HepG2 (cell line): ENCODE results near the gene PSORS1C1. TPM values are rescaled to one million over a fixed set of nuclear protein-coding genes. Genes with fewer than 3 reads are reported as not detected.
A peak's percentile ranks its signal among the peaks of the same experiment; 100 is the strongest.
"Not testable (repeated sequence)": the region's sequence is repeated elsewhere in the genome, so short reads cannot be mapped to it uniquely, and the experiment has no call there.

ENCODE experiments used
- ARID5B ChIP-seq: IDR thresholded peaks from 2 replicates; pipeline ENCODE4 v1.4.0; 2020; ENCODE audit warnings: mild to moderate bottlenecking, missing genetic modification reagents
- FOXJ3 ChIP-seq: sonication (generic); formaldehyde crosslinking; IDR thresholded peaks from 2 replicates; pipeline ENCODE4 v1.4.0; 2020; ENCODE audit warnings: missing genetic modification reagents, mild to moderate bottlenecking, borderline replicate concordance
- HNF4A ChIP-seq: sonication (generic); formaldehyde crosslinking; IDR thresholded peaks from 2 replicates; pipeline ENCODE4 v1.4.0; 2020; ENCODE audit warnings: missing genetic modification reagents
- KMT2A ChIP-seq: sonication (generic); formaldehyde crosslinking; IDR thresholded peaks from 2 replicates; pipeline ENCODE4 v1.4.0; 2020; ENCODE audit warnings: missing genetic modification reagents
- PHF21A ChIP-seq: sonication (generic); formaldehyde crosslinking; IDR thresholded peaks from 2 replicates; pipeline ENCODE4 v1.5.0; 2020; ENCODE audit warnings: mild to moderate bottlenecking, missing genetic modification reagents
- RARA ChIP-seq: IDR thresholded peaks from 2 replicates; pipeline ENCODE4 v1.6.1; 2016; ENCODE audit warnings: missing genetic modification reagents, missing compliant biosample characterization
- RXRB ChIP-seq: IDR thresholded peaks from 2 replicates; pipeline ENCODE4 v1.6.1; 2016; ENCODE audit warnings: borderline replicate concordance, missing genetic modification reagents, missing compliant biosample characterization
- SAP130 ChIP-seq: IDR thresholded peaks from 2 replicates; pipeline ENCODE4 v1.6.1; 2016; ENCODE audit warnings: low read depth
- SOX6 ChIP-seq, 2 experiments: fragments of 450-650 bp in 1 of 2; sonication (generic) in 1 of 2; formaldehyde crosslinking in 1 of 2; IDR thresholded peaks; 2 replicates each; pipeline versions ENCODE4 v1.4.0 to v1.6.1; 2017 to 2020; ENCODE audit warnings: antibody characterized with exemption in 1 of 2, mild to moderate bottlenecking in 1 of 2, missing genetic modification reagents in 1 of 2
- ZFX ChIP-seq: sonication (generic); formaldehyde crosslinking; IDR thresholded peaks from 2 replicates; pipeline ENCODE4 v1.4.0; 2020; ENCODE audit warnings: mild to moderate bottlenecking, low read depth, missing genetic modification reagents, moderate library complexity
- ZMYM4 ChIP-seq: sonication (generic); formaldehyde crosslinking; IDR thresholded peaks from 2 replicates; pipeline ENCODE4 v1.8.1; 2023; ENCODE audit warnings: mild to moderate bottlenecking, missing genetic modification reagents
- polyA plus RNA-seq, 8 experiments: library from polyadenylated mRNA; depleted of rRNA in 3 of 8; stranded (reverse) in 7 of 8; unstranded in 1 of 8; fragments of >200 nt; fragmentation: Illumina TruSeq in 4 of 8; extraction: Trizol in 4 of 8; gene quantifications; 2 replicates each; pipeline versions ENCODE4 v1.2.1 to v1.2.3, GENCODE V29; 2011 to 2016; ENCODE audit warnings: low read depth in 4 of 8, missing spikeins in 1 of 8, mixed read lengths in 1 of 8; ENCODE audit not compliant: insufficient read depth in 1 of 8
- total RNA-seq, 5 experiments: library from RNA; depleted of rRNA; stranded (reverse); fragments of >200 nt; fragmentation: Illumina TruSeq; extraction: Trizol; gene quantifications; 2 replicates each; pipeline ENCODE4 v1.2.3, GENCODE V29; 2016; ENCODE audit warnings: low read depth in 1 of 5
- TF ChIP-seq, protein P1 (sequence below): sonication (generic); formaldehyde crosslinking; IDR thresholded peaks from 2 replicates; pipeline ENCODE4 v1.5.0; 2020; ENCODE audit warnings: mild to moderate bottlenecking, missing genetic modification reagents
- TF ChIP-seq, protein P2 (sequence below): sonication (generic); formaldehyde crosslinking; IDR thresholded peaks from 2 replicates; pipeline ENCODE4 v1.4.0; 2020; ENCODE audit warnings: missing genetic modification reagents
- TF ChIP-seq, protein P3 (sequence below), 2 experiments: sonication (generic) in 1 of 2; formaldehyde crosslinking in 1 of 2; IDR thresholded peaks; 2 replicates each; pipeline versions ENCODE4 v1.5.1 to v1.6.1; 2011 to 2020; ENCODE audit warnings: borderline replicate concordance in 1 of 2, low read depth in 1 of 2, low read length in 1 of 2, mild to moderate bottlenecking in 1 of 2, missing genetic modification reagents in 1 of 2, moderate library complexity in 1 of 2

PSORS1C1 gene
- total and polyA plus RNA-seq, 2 of the 13 experiments (the other 11 are each of a cell fraction or from before 2014, with no cell fraction given) = 0.01 to 0.02 TPM

- TF ChIP-seq, protein P1, sequence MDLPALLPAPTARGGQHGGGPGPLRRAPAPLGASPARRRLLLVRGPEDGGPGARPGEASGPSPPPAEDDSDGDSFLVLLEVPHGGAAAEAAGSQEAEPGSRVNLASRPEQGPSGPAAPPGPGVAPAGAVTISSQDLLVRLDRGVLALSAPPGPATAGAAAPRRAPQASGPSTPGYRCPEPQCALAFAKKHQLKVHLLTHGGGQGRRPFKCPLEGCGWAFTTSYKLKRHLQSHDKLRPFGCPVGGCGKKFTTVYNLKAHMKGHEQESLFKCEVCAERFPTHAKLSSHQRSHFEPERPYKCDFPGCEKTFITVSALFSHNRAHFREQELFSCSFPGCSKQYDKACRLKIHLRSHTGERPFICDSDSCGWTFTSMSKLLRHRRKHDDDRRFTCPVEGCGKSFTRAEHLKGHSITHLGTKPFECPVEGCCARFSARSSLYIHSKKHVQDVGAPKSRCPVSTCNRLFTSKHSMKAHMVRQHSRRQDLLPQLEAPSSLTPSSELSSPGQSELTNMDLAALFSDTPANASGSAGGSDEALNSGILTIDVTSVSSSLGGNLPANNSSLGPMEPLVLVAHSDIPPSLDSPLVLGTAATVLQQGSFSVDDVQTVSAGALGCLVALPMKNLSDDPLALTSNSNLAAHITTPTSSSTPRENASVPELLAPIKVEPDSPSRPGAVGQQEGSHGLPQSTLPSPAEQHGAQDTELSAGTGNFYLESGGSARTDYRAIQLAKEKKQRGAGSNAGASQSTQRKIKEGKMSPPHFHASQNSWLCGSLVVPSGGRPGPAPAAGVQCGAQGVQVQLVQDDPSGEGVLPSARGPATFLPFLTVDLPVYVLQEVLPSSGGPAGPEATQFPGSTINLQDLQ (CRISPR knock-in tag) = peak; percentile 99
- TF ChIP-seq, protein P2, sequence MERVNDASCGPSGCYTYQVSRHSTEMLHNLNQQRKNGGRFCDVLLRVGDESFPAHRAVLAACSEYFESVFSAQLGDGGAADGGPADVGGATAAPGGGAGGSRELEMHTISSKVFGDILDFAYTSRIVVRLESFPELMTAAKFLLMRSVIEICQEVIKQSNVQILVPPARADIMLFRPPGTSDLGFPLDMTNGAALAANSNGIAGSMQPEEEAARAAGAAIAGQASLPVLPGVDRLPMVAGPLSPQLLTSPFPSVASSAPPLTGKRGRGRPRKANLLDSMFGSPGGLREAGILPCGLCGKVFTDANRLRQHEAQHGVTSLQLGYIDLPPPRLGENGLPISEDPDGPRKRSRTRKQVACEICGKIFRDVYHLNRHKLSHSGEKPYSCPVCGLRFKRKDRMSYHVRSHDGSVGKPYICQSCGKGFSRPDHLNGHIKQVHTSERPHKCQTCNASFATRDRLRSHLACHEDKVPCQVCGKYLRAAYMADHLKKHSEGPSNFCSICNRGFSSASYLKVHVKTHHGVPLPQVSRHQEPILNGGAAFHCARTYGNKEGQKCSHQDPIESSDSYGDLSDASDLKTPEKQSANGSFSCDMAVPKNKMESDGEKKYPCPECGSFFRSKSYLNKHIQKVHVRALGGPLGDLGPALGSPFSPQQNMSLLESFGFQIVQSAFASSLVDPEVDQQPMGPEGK (CRISPR knock-in tag) = peak; percentile 67
- TF ChIP-seq, protein P3, sequence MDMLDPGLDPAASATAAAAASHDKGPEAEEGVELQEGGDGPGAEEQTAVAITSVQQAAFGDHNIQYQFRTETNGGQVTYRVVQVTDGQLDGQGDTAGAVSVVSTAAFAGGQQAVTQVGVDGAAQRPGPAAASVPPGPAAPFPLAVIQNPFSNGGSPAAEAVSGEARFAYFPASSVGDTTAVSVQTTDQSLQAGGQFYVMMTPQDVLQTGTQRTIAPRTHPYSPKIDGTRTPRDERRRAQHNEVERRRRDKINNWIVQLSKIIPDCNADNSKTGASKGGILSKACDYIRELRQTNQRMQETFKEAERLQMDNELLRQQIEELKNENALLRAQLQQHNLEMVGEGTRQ (IDR thresholded peaks at IDR 0.05; ENCODE audit: low read depth, low read length) = not testable (repeated sequence)
- TF ChIP-seq, protein P3 (CRISPR knock-in tag; IDR thresholded peaks at IDR 0.05; ENCODE audit: borderline replicate concordance) = 0 out of 2 replicates have a peak, but pooled peaks have one; percentile 19
- TF ChIP-seq RXRB (CRISPR knock-in tag) = peak; percentile 34; the same call in 1 of the 2 replicates
- TF ChIP-seq PHF21A (CRISPR knock-in tag) = peak; percentile 42; the same call in 1 of the 2 replicates
- peak; percentile 63 for TF ChIP-seq HNF4A (CRISPR knock-in tag)
- TF ChIP-seq RARA (CRISPR knock-in tag) = peak; percentile 45; the same call in 1 of the 2 replicates
- peak; percentile 28; the same call in 1 of the 2 replicates for TF ChIP-seq FOXJ3 (CRISPR knock-in tag)
- not testable (repeated sequence) for TF ChIP-seq SOX6 (IDR thresholded peaks at IDR 0.05)
- 0 out of 2 replicates have a peak, but pooled peaks have one; percentile 20 for TF ChIP-seq SOX6 (CRISPR knock-in tag; IDR thresholded peaks at IDR 0.05)
- peak; percentile 70 for TF ChIP-seq SAP130 (CRISPR knock-in tag)
- peak; percentile 50; the same call in 1 of the 2 replicates for TF ChIP-seq ZFX (CRISPR knock-in tag)
- 0 out of 2 replicates have a peak, but pooled peaks have one; percentile 15 for TF ChIP-seq KMT2A (CRISPR knock-in tag)
- 0 out of 2 replicates have a peak, but pooled peaks have one; percentile 20 for TF ChIP-seq ARID5B (CRISPR knock-in tag)
- 0 out of 2 replicates have a peak, but pooled peaks have one; percentile 28 for TF ChIP-seq ZMYM4 (CRISPR knock-in tag)
Measured at GRCh38 chr6:31183287-31183686, 68.7 kb downstream of the PSORS1C1 start (continued).
